HG02610 (cell line): ENCODE measurements around the gene CENPB.
"Not testable (repeated sequence)": the region's sequence is repeated elsewhere in the genome, so short reads cannot be mapped to it uniquely, and the experiment has no call there.

Experiments used
- ATAC-seq: cut with Tn5 transposase; IDR thresholded peaks from one replicate; pipeline ENCODE4 v1.9.1; 2021; ENCODE audit warnings: mild to moderate bottlenecking, moderate library complexity; ENCODE audit not compliant: unreplicated experiment

The CENPB gene

GRCh38 chr20:3789201-3789600 is 2.7 kb upstream of the CENPB start:
- ATAC-seq = not testable (repeated sequence)

GRCh38 chr20:3788685-3789155 is 2.2 kb upstream of the CENPB start:
- no peak for ATAC-seq

- no peak for ATAC-seq
Measured at GRCh38 chr20:3787324-3788014, 929 bp upstream of the CENPB start.

- peak; percentile 32 for ATAC-seq
Measured at GRCh38 chr20:3786126-3786484, 435 bp downstream of the CENPB start.

GRCh38 chr20:3785240-3786125 is 1.1 kb downstream of the CENPB start:
- no peak for ATAC-seq

GRCh38 chr20:3784863-3785239 is 1.7 kb downstream of the CENPB start:
- ATAC-seq = no peak

GRCh38 chr20:3784216-3784853 is 2.2 kb downstream of the CENPB start:
- ATAC-seq = no peak

- no peak for ATAC-seq
Measured at GRCh38 chr20:3783511-3784195, 2.9 kb downstream of the CENPB start.

- no peak for ATAC-seq
Measured at GRCh38 chr20:3783068-3783489, 3.5 kb downstream of the CENPB start.

- ATAC-seq = no peak
Measured at GRCh38 chr20:3782597-3782996, 3.9 kb downstream of the CENPB start.

GRCh38 chr20:3781153-3781910 is 5.2 kb downstream of the CENPB start, which contains the start of gene SPEF1:
TSS of gene SPEF1 (minus strand) at chr20:3781448. CDS start at chr20:3781287, 161 bp downstream.
- peak; percentile 70 for ATAC-seq

GRCh38 chr20:3778976-3779375 is 7.6 kb downstream of the CENPB start:
- ATAC-seq = no peak

GRCh38 chr20:3777716-3778629 is 8.6 kb downstream of the CENPB start:
- no peak for ATAC-seq

GRCh38 chr20:3777381-3777715 is 9.2 kb downstream of the CENPB start:
- no peak for ATAC-seq

GRCh38 chr20:3775457-3776108 is 11.0 kb downstream of the CENPB start:
- no peak for ATAC-seq

- no peak for ATAC-seq
Measured at GRCh38 chr20:3771552-3772058, 14.9 kb downstream of the CENPB start.

- peak; percentile 29 for ATAC-seq
Measured at GRCh38 chr20:3768342-3769130, 18.0 kb downstream of the CENPB start.
